CD8-positive, alpha-beta memory T cell (primary cell): Measurements from ENCODE around the gene ZMYND10. TPM values are rescaled to one million over a fixed set of nuclear protein-coding genes. Genes with fewer than 3 reads are reported as not detected.

Source experiments
- CTCF ChIA-PET: fragments of 350-600 bp; sonication (Branson Sonifier 250); formaldehyde crosslinking; loops from one replicate; lab custom pipeline; 2021; ENCODE audit warnings: antibody characterized with exemption; lab: Charles Lee
- POLR2A ChIA-PET: fragments of 350-600 bp; sonication (Branson Sonifier 250); formaldehyde crosslinking; loops from one replicate; lab custom pipeline; 2021; ENCODE audit warnings: antibody characterized with exemption; lab: Charles Lee
- DNase-seq, 5 donors: peaks; one replicate each; pipeline versions ENCODE4 v3.0.0 to v3.0.0-alpha.2; 2020 to 2022; ENCODE audit warnings: mixed read lengths in 1 of 5
- H3K27ac ChIP-seq: one replicate; pipeline ENCODE4 v1.7.0; 2013; ENCODE audit warnings: low read depth, mild to moderate bottlenecking, low read length, moderate library complexity
- H3K27me3 ChIP-seq: 2 replicates; pipeline ENCODE4 v1.7.0; 2013; ENCODE audit warnings: low read length, mild to moderate bottlenecking; ENCODE audit not compliant: insufficient read depth, poor library complexity, severe bottlenecking
- H3K36me3 ChIP-seq: 2 replicates; pipeline ENCODE4 v1.7.0; 2013; ENCODE audit warnings: mild to moderate bottlenecking, low read length, moderate library complexity; ENCODE audit not compliant: insufficient read depth
- H3K4me1 ChIP-seq: 2 replicates; pipeline ENCODE4 v1.7.0; 2013; ENCODE audit warnings: mild to moderate bottlenecking, low read length, moderate library complexity; ENCODE audit not compliant: insufficient read depth
- H3K4me3 ChIP-seq: 2 replicates; pipeline ENCODE4 v1.7.0; 2013; ENCODE audit warnings: mild to moderate bottlenecking, low read length
- H3K9me3 ChIP-seq: 2 replicates; pipeline ENCODE4 v1.7.0; 2013; ENCODE audit warnings: mild to moderate bottlenecking, low read length
- H3K27ac Mint-ChIP-seq, 8 donors: one replicate each; pipeline ENCODE4 v1.8.0; 2020 to 2021; ENCODE audit warnings: mixed read lengths in 8 of 8, mild to moderate bottlenecking in 6 of 8, inconsistent platforms in 3 of 8, moderate library complexity in 3 of 8
- H3K27me3 Mint-ChIP-seq, 2 donors: one replicate each; pipeline ENCODE4 v1.8.0; 2020 to 2021; ENCODE audit warnings: mixed read lengths in 2 of 2, mild to moderate bottlenecking in 1 of 2, moderate library complexity in 1 of 2
- H3K36me3 Mint-ChIP-seq, 3 donors: one replicate each; pipeline ENCODE4 v1.8.0; 2020 to 2021; ENCODE audit warnings: mixed read lengths in 3 of 3, inconsistent platforms in 1 of 3, mild to moderate bottlenecking in 1 of 3
- H3K4me1 Mint-ChIP-seq, 3 donors: one replicate each; pipeline ENCODE4 v1.8.0; 2020 to 2021; ENCODE audit warnings: mixed read lengths in 3 of 3, inconsistent platforms in 1 of 3, mild to moderate bottlenecking in 1 of 3
- H3K4me3 Mint-ChIP-seq, 7 donors: one replicate each; pipeline ENCODE4 v1.8.0; 2020 to 2021; ENCODE audit warnings: mixed read lengths in 7 of 7, mild to moderate bottlenecking in 6 of 7, moderate library complexity in 4 of 7, inconsistent platforms in 2 of 7
- H3K9me3 Mint-ChIP-seq, 5 donors: one replicate each; pipeline ENCODE4 v1.8.0; 2020 to 2022; ENCODE audit warnings: mixed read lengths in 5 of 5, mild to moderate bottlenecking in 3 of 5, moderate library complexity in 2 of 5, inconsistent platforms in 1 of 5
- polyA plus RNA-seq: library from polyadenylated mRNA; unstranded; fragments of 300-500 nt; fragmentation: Illumina TruSeq; gene quantifications from one replicate; pipeline ENCODE4 v1.2.3, GENCODE V29; 2021
- total RNA-seq, 2 experiments: library from RNA; stranded (reverse); gene quantifications; one replicate each; pipeline ENCODE4 v1.2.3, GENCODE V29; 2021

Gene ZMYND10
- total and polyA plus RNA-seq, 3 experiments from 2014 or later = 0.97 to 1.3 (median 1.1) TPM

GRCh38 chr3:50350527-50351322, 5.2 kb upstream of the ZMYND10 start, which contains the start of the genes CYB561D2 and NPRL2:
CYB561D2 (plus strand) TSS chr3:50350862; CDS start chr3:50351434, 572 bp downstream.
NPRL2 (minus strand) TSS chr3:50350775; CDS start chr3:50350652, 123 bp downstream.
- Histone ChIP-seq H3K4me1 (peaks cover 55% of the 10 kb centered on the region), H3K27me3 (no peaks in the 10 kb centered on the region)
- POLR2A ChIA-PET = interaction anchor here (0.5 to 3.3 kb wide), 16 partner anchors 9 to 1929 kb away, joined by 3 to 51 read pairs (median 5); partner anchors contain the start of genes C3orf18, HYAL3, IFRD2 and NAA80

GRCh38 chr3:50350213-50350526, 4.6 kb upstream of the ZMYND10 start:
- CTCF ChIA-PET = interaction anchor here (1.0 to 9.6 kb wide), 13 partner anchors 10 to 266 kb away, joined by 3 to 103 read pairs (median 8); partner anchors contain the start of genes HYAL2, HYAL3, MAPKAPK3 and NAA80
- Histone ChIP-seq H3K9me3 (no peaks in the 10 kb centered on the region), H3K4me3 (peak overlapping the region; percentile 100), H3K4me1 (peaks cover 60% of the 10 kb centered on the region), H3K36me3 (peaks cover 21% of the 10 kb centered on the region), H3K27me3 (no peaks in the 10 kb centered on the region), H3K27ac (peak overlapping the region; percentile 95)
- no peak for DNase-seq
- Mint-ChIP-seq H3K9me3 (no peaks in the 10 kb centered on the region), H3K27me3 (no peaks in the 10 kb centered on the region), H3K27ac (peak overlapping the region; percentile 97 to 99 (median 98)), H3K4me3 (peak overlapping the region; percentile 96 to 99 (median 98)), H3K4me1 (peaks cover 48 to 82% (median 56%) of the 10 kb centered on the region in 3 donors), H3K36me3 (peaks cover 0 to 59% (median 3%) of the 10 kb centered on the region in 3 donors)
- POLR2A ChIA-PET = interaction anchor here (0.5 to 3.3 kb wide), 13 partner anchors 9 to 1328 kb away, joined by 3 to 51 read pairs (median 6); partner anchors contain the start of genes C3orf18, HYAL3, IFRD2 and NAA80

More at GRCh38 chr3:50350527-50351322, 5.2 kb upstream of the ZMYND10 start, which contains the start of the genes CYB561D2 and NPRL2:
- H3K9me3 ChIP-seq = no peaks in the 10 kb centered on the region
- peak within 1 kb of the TSS; percentile 100 for H3K4me3 ChIP-seq
- H3K27me3 Mint-ChIP-seq = no peaks in the 10 kb centered on the region
- H3K36me3 ChIP-seq = peaks cover 21% of the 10 kb centered on the region
- H3K36me3 Mint-ChIP-seq = peaks cover 0 to 65% (median 3%) of the 10 kb centered on the region in 3 donors
- H3K27ac ChIP-seq = peak within 1 kb of the TSS; percentile 95
- H3K27ac Mint-ChIP-seq = peak within 1 kb of the TSS; percentile 97 to 99 (median 98)
- peak; percentile 98 to 100 (median 99) for DNase-seq
- peaks cover 48 to 82% (median 52%) of the 10 kb centered on the region in 3 donors for H3K4me1 Mint-ChIP-seq
- H3K4me3 Mint-ChIP-seq = peak within 1 kb of the TSS; percentile 96 to 99 (median 98)
- H3K9me3 Mint-ChIP-seq = no peaks in the 10 kb centered on the region
- CTCF ChIA-PET = interaction anchor here (0.9 to 9.6 kb wide), 13 partner anchors 10 to 265 kb away, joined by 3 to 103 read pairs (median 8); partner anchors contain the start of genes HYAL2, HYAL3, MAPKAPK3 and NAA80

GRCh38 chr3:50347187-50347813, 1.8 kb upstream of the ZMYND10 start:
- Histone ChIP-seq H3K4me1 (peaks cover 65% of the 10 kb centered on the region), H3K27me3 (no peaks in the 10 kb centered on the region), H3K4me3 (no peak overlapping the region), H3K36me3 (peaks cover 21% of the 10 kb centered on the region), H3K9me3 (no peaks in the 10 kb centered on the region), H3K27ac (no peak overlapping the region)
- no peaks in the 10 kb centered on the region for H3K9me3 Mint-ChIP-seq
- no peaks in the 10 kb centered on the region for H3K27me3 Mint-ChIP-seq
- peaks cover 0 to 34% (median 3%) of the 10 kb centered on the region in 3 donors for H3K36me3 Mint-ChIP-seq
- peak overlapping the region in 6 of 7 donors; percentile 15 to 87 (median 48) for H3K4me3 Mint-ChIP-seq
- H3K27ac Mint-ChIP-seq = peak overlapping the region; percentile 68 to 96 (median 81)
- CTCF ChIA-PET = interaction anchor here (0.7 to 9.6 kb wide), 29 partner anchors 9 to 268 kb away, joined by 3 to 103 read pairs (median 4); partner anchors contain the start of genes C3orf18, HEMK1, HYAL2 and HYAL3
- peaks cover 53 to 87% (median 63%) of the 10 kb centered on the region in 3 donors for H3K4me1 Mint-ChIP-seq
- DNase-seq = peak; percentile 62 to 87 (median 73)
- POLR2A ChIA-PET = interaction anchor here (0.6 to 3.5 kb wide), 9 partner anchors 10 to 978 kb away, joined by 3 to 27 read pairs (median 7); no protein-coding TSS in a partner anchor

- Histone ChIP-seq H3K27me3 (no peaks in the 10 kb centered on the region), H3K4me3 (peak overlapping the region; percentile 56), H3K9me3 (no peaks in the 10 kb centered on the region), H3K27ac (no peak overlapping the region), H3K4me1 (peaks cover 65% of the 10 kb centered on the region), H3K36me3 (peaks cover 21% of the 10 kb centered on the region)
- H3K4me1 Mint-ChIP-seq = peaks cover 49 to 83% (median 58%) of the 10 kb centered on the region in 3 donors
- H3K9me3 Mint-ChIP-seq = no peaks in the 10 kb centered on the region
- DNase-seq = no peak
- H3K36me3 Mint-ChIP-seq = peaks cover 0 to 24% (median 3%) of the 10 kb centered on the region in 3 donors
- no peaks in the 10 kb centered on the region for H3K27me3 Mint-ChIP-seq
- H3K4me3 Mint-ChIP-seq = peak overlapping the region in 1 of 7 donors; percentile 18
- ChIA-PET POLR2A (interaction anchor here (3.5 kb wide), 1 partner anchor 8 kb away, joined by 27 read pairs; no protein-coding TSS in a partner anchor), CTCF (interaction anchor here (1.0 to 9.6 kb wide), 3 partner anchors 7 to 150 kb away, joined by 3 to 103 read pairs (median 4); partner anchors contain the start of gene RASSF1)
- peak overlapping the region in 1 of 8 donors; percentile 27 for H3K27ac Mint-ChIP-seq
These were observed 524 bp downstream of the ZMYND10 start for GRCh38 chr3:50345008-50345407.

- H3K27ac Mint-ChIP-seq = peak overlapping the region in 6 of 8 donors; percentile 37 to 92 (median 80)
- H3K9me3 Mint-ChIP-seq = no peaks in the 10 kb centered on the region
- ChIA-PET POLR2A (interaction anchor here (1.1 kb wide), 1 partner anchor 225 kb away, joined by 3 read pairs; the partner anchor contains the start of gene C3orf18), CTCF (interaction anchor here (0.9 to 2.4 kb wide), 6 partner anchors 11 to 200 kb away, joined by 3 to 7 read pairs (median 4); no protein-coding TSS in a partner anchor)
- no peak for DNase-seq
- H3K4me1 ChIP-seq = peaks cover 62% of the 10 kb centered on the region
- no peaks in the 10 kb centered on the region for H3K27me3 ChIP-seq
- H3K9me3 ChIP-seq = no peaks in the 10 kb centered on the region
- peaks cover 0 to 21% (median 0%) of the 10 kb centered on the region in 3 donors for H3K36me3 Mint-ChIP-seq
- H3K27ac ChIP-seq = no peak overlapping the region
- H3K4me3 ChIP-seq = no peak overlapping the region
- H3K4me3 Mint-ChIP-seq = peak overlapping the region in 3 of 7 donors; percentile 32 to 95 (median 66)
- peaks cover 0 to 2% of the 10 kb centered on the region in 2 donors for H3K27me3 Mint-ChIP-seq
- H3K4me1 Mint-ChIP-seq = peaks cover 51 to 82% (median 63%) of the 10 kb centered on the region in 3 donors
- H3K36me3 ChIP-seq = peaks cover 8% of the 10 kb centered on the region
These were observed 2.5 kb downstream of the ZMYND10 start for GRCh38 chr3:50342813-50343633.

- Histone ChIP-seq H3K27me3 (no peaks in the 10 kb centered on the region), H3K36me3 (no peaks in the 10 kb centered on the region), H3K9me3 (no peaks in the 10 kb centered on the region), H3K27ac (no peak overlapping the region), H3K4me1 (peaks cover 56% of the 10 kb centered on the region), H3K4me3 (no peak overlapping the region)
- DNase-seq = no peak
- Mint-ChIP-seq H3K27me3 (peaks cover 0 to 2% of the 10 kb centered on the region in 2 donors), H3K27ac (peak overlapping the region; percentile 40 to 95 (median 90)), H3K4me1 (peaks cover 45 to 76% (median 57%) of the 10 kb centered on the region in 3 donors), H3K4me3 (peak overlapping the region in 5 of 7 donors; percentile 32 to 95 (median 67)), H3K9me3 (no peaks in the 10 kb centered on the region), H3K36me3 (peaks cover 0 to 21% (median 0%) of the 10 kb centered on the region in 3 donors)
- CTCF ChIA-PET = interaction anchor here (1.0 to 8.5 kb wide), 7 partner anchors 7 to 227 kb away, joined by 3 to 103 read pairs (median 4); partner anchors contain the start of genes CYB561D2, HEMK1, NPRL2 and ZMYND10
- POLR2A ChIA-PET = no interaction called here
These were observed 3.4 kb downstream of the ZMYND10 start for GRCh38 chr3:50341996-50342650.
